ENCODE data around the gene MYLK4. TPM values are rescaled to one million over a fixed set of nuclear protein-coding genes. Genes with fewer than 3 reads are reported as not detected.
A peak's percentile ranks its signal among the peaks of the same experiment; 100 is the strongest.

Gene MYLK4
- total and polyA plus RNA-seq, 2 experiments from 2014 or later: 0.20 to 0.43 TPM

DNA sequence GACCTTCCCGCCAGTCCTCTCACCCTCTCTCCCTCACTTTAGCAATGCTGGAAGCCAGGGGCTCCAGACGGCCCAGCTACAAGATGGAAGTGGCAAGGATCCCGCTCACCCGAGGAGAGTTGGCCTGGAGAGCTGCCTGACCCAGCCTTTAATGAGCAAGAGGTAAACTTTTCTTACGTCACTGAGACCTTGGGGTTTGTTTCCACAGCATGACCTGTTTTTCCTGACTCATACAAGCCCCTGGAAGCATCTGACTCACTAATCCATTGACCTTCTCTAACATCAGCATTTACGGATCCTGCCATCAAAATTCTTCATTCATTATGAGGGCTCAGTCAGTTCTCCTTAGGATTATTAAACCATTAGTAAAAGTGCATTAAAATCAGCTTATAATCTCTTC lies 120.4 kb downstream of the MYLK4 start:
- Histone ChIP-seq H3K4me2 (ENCODE audit: unreplicated experiment) (no peak overlapping the region), H3K9me3 (ENCODE audit: low read depth) (no peaks in the 10 kb centered on the region), H3K4me3 (no peak overlapping the region), H3K9ac (peak overlapping the region; percentile 22; the same call in 1 of the 2 replicates), H3K27me3 (replicated peaks; ENCODE audit: insufficient read depth) (no peaks in the 10 kb centered on the region), H3K9me2 (ENCODE audit: insufficient read depth) (no peaks in the 10 kb centered on the region), H3K4me1 (ENCODE audit: insufficient read depth) (peaks cover 18% of the 10 kb centered on the region), H3K27ac (peak overlapping the region; percentile 64), H3F3A (ENCODE audit: insufficient read depth) (peaks cover 22% of the 10 kb centered on the region), H3K36me3 (ENCODE audit: low read depth) (no peaks in the 10 kb centered on the region), H2AFZ (no peak overlapping the region), H4K20me1 (ENCODE audit: insufficient read depth) (no peaks in the 10 kb centered on the region), H3K79me2 (ENCODE audit: insufficient read depth) (no peaks in the 10 kb centered on the region)
- DNase-seq: peak; percentile 95
- no peak for TF ChIP-seq EZH2 (IDR thresholded peaks at IDR 0.05; ENCODE audit: insufficient read depth, poor library complexity, severe bottlenecking)
- TF ChIP-seq EZH2phosphoT487 (IDR thresholded peaks at IDR 0.05; ENCODE audit: insufficient read depth, low read depth): no peak
- 25 to 26% methylated on average over 6 of the region's 6 CpGs for WGBS, 2 experiments (ENCODE audit: low coverage in 1 of 2, low lambda C conversion rate in 2 of 2, missing lambda C conversion rate in 2 of 2)
- in situ Hi-C loops (cut with MboI): loop anchor here (25.0 kb wide), 2 partner anchors 518 to 1043 kb away; no protein-coding TSS in a partner anchor

DNA sequence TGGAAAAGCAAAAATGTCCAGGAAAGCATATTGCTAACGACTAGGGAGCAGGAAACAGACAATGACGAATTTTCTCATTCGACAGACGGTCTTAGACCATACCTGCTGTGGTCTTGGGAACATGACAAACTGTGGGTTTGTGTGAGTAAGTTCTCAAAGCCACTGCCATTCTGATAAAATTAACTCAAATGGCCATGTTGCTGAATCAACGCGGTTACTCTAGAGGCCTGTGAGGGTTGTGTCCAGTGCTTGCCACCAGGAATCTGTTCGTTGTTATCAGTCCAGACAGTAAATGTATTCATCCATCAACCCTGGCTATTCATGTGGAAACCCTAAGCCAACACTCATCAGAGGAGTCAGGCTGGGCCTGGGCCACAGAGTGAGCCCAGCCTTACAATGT lies 124.3 kb downstream of the MYLK4 start:
- H4K20me1 ChIP-seq (ENCODE audit: insufficient read depth): no peaks in the 10 kb centered on the region
- peaks cover 16% of the 10 kb centered on the region for H3K27me3 ChIP-seq (replicated peaks; ENCODE audit: insufficient read depth)
- no peaks in the 10 kb centered on the region for H3K79me2 ChIP-seq (ENCODE audit: insufficient read depth)
- H3K4me3 ChIP-seq: no peak overlapping the region
- no peak overlapping the region for H3K9ac ChIP-seq
- H3K27ac ChIP-seq: no peak overlapping the region
- in situ Hi-C loops (cut with MboI): loop anchor here (25.0 kb wide), 2 partner anchors 514 to 1039 kb away; no protein-coding TSS in a partner anchor
- no peaks in the 10 kb centered on the region for H3K9me2 ChIP-seq (ENCODE audit: insufficient read depth)
- no peak overlapping the region for H3K4me2 ChIP-seq (ENCODE audit: unreplicated experiment)
- H2AFZ ChIP-seq: no peak overlapping the region
- no peak for TF ChIP-seq EZH2phosphoT487 (IDR thresholded peaks at IDR 0.05; ENCODE audit: insufficient read depth, low read depth)
- TF ChIP-seq EZH2 (IDR thresholded peaks at IDR 0.05; ENCODE audit: insufficient read depth, poor library complexity, severe bottlenecking): no peak
- WGBS, 2 experiments (ENCODE audit: low coverage in 1 of 2, low lambda C conversion rate in 2 of 2, missing lambda C conversion rate in 2 of 2): 74 to 82% methylated on average over 7 of the region's 7 CpGs
- DNase-seq: no peak
- H3F3A ChIP-seq (ENCODE audit: insufficient read depth): peaks cover 13% of the 10 kb centered on the region
- H3K4me1 ChIP-seq (ENCODE audit: insufficient read depth): peaks cover 14% of the 10 kb centered on the region
- no peaks in the 10 kb centered on the region for H3K36me3 ChIP-seq (ENCODE audit: low read depth)
- H3K9me3 ChIP-seq (ENCODE audit: low read depth): no peaks in the 10 kb centered on the region

DNA sequence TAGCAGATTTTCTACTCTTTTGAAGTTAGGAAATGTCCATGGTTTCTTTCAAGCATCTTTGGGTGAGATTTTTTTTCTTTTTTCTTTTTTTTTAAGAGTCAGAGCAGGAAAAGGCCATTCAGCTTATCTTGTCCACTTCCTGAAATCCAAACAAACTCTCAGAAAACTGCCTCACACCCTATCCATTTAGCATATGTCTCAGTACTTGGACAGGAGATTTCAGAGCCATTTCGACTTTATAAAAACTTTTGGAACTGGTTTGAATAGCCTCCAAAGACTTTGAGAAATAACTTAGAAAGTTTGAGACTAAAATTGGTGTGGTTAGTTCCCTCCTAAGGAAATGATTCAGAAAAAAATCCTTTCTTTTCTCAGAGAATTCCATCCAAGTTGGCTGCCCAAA lies 125.1 kb downstream of the MYLK4 start:
- Histone ChIP-seq H3K9ac (no peak overlapping the region), H3K27ac (no peak overlapping the region)

DNA sequence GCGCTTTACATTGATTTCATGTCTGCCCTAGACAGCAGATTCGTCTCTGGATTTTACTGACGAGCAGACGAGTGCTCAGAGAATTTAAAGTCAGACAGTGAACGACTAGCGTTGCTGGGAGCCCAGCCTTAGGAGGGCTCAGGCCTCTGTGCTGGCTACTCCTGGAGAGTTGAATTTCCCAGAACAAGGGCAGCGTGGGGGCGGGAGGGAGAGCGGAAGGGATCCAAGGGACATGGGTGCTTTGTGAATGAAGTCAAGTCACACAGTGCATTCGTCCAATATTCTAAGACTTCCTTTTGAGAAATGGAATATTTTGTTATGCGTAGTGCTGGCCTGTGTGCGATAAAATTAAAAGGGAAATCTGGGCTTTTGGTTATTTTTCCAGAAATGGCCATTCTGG lies 126.5 kb downstream of the MYLK4 start:
- Histone ChIP-seq H2AFZ (no peak overlapping the region), H3K27me3 (replicated peaks; ENCODE audit: insufficient read depth) (peaks cover 38% of the 10 kb centered on the region), H3K79me2 (ENCODE audit: insufficient read depth) (no peaks in the 10 kb centered on the region), H3K4me1 (ENCODE audit: insufficient read depth) (no peaks in the 10 kb centered on the region), H3K27ac (no peak overlapping the region), H3K9me2 (ENCODE audit: insufficient read depth) (no peaks in the 10 kb centered on the region), H3K36me3 (ENCODE audit: low read depth) (no peaks in the 10 kb centered on the region), H3K4me2 (ENCODE audit: unreplicated experiment) (no peak overlapping the region), H3K9ac (no peak overlapping the region), H4K20me1 (ENCODE audit: insufficient read depth) (no peaks in the 10 kb centered on the region), H3K4me3 (no peak overlapping the region), H3K9me3 (ENCODE audit: low read depth) (no peaks in the 10 kb centered on the region), H3F3A (ENCODE audit: insufficient read depth) (peaks cover 4% of the 10 kb centered on the region; the same call in 1 of the 2 replicates)
- WGBS, 2 experiments (ENCODE audit: low coverage in 1 of 2, low lambda C conversion rate in 2 of 2, missing lambda C conversion rate in 2 of 2): 68 to 69% methylated on average over 12 of the region's 12 CpGs
- in situ Hi-C loops (cut with MboI): no loop called here
- no peak for DNase-seq
- no peak for TF ChIP-seq EZH2phosphoT487 (IDR thresholded peaks at IDR 0.05; ENCODE audit: insufficient read depth, low read depth)
- no peak for TF ChIP-seq EZH2 (IDR thresholded peaks at IDR 0.05; ENCODE audit: insufficient read depth, poor library complexity, severe bottlenecking)

More for the DNA sequence above, 125.1 kb downstream of the MYLK4 start:
- H3F3A ChIP-seq (ENCODE audit: insufficient read depth): peaks cover 5% of the 10 kb centered on the region
- H3K9me3 ChIP-seq (ENCODE audit: low read depth): no peaks in the 10 kb centered on the region
- no peaks in the 10 kb centered on the region for H3K79me2 ChIP-seq (ENCODE audit: insufficient read depth)
- in situ Hi-C loops (cut with MboI): loop anchor here (25.0 kb wide), 2 partner anchors 513 to 1038 kb away; no protein-coding TSS in a partner anchor
- H3K36me3 ChIP-seq (ENCODE audit: low read depth): no peaks in the 10 kb centered on the region
- DNase-seq: no peak
- H3K9me2 ChIP-seq (ENCODE audit: insufficient read depth): no peaks in the 10 kb centered on the region
- H3K4me2 ChIP-seq (ENCODE audit: unreplicated experiment): no peak overlapping the region
- H4K20me1 ChIP-seq (ENCODE audit: insufficient read depth): no peaks in the 10 kb centered on the region
- peaks cover 6% of the 10 kb centered on the region for H3K4me1 ChIP-seq (ENCODE audit: insufficient read depth)
- TF ChIP-seq EZH2 (IDR thresholded peaks at IDR 0.05; ENCODE audit: insufficient read depth, poor library complexity, severe bottlenecking): no peak
- TF ChIP-seq EZH2phosphoT487 (IDR thresholded peaks at IDR 0.05; ENCODE audit: insufficient read depth, low read depth): no peak
- 24 to 32% methylated on average over 1 of the region's 1 CpG for WGBS, 2 experiments (ENCODE audit: low coverage in 1 of 2, low lambda C conversion rate in 2 of 2, missing lambda C conversion rate in 2 of 2)
- H3K4me3 ChIP-seq: no peak overlapping the region
- no peak overlapping the region for H2AFZ ChIP-seq
- H3K27me3 ChIP-seq (replicated peaks; ENCODE audit: insufficient read depth): peaks cover 24% of the 10 kb centered on the region

All from GM23248 (cell line).